HG03354 (cell line): Measurements from ENCODE around the gene ABCB11.

Experiments
- ATAC-seq: cut with Tn5 transposase; IDR thresholded peaks from one replicate; pipeline ENCODE4 v1.9.1; 2021; ENCODE audit warnings: mild to moderate bottlenecking; ENCODE audit not compliant: unreplicated experiment, poor library complexity, severe bottlenecking

ABCB11 gene

DNA sequence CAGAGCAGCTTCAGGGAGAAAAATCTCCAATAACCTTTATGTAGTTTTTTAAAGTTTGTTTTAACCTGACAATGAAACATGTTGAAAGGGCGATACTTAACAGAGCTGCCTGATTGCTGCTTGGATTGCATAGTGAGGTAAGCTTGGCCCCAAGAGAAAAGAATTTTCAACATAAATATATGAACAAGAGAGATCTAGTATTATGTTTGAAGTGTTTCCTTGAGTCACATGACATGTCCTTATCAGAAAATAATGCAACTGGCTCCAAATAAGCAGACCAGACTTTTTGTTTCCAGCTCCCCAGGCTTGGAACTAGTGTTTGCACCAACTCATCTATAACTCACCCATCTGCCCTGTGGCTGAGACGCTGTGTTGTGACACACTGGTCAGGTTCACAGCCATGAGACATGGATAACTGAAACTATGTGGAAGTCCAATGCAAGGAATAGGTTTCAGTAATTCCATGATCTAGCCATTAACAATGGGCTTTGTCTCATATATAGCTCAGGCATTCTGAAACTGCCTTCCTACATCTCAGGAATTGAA lies 44.7 kb downstream of the ABCB11 start:
- ATAC-seq, result no peak

DNA sequence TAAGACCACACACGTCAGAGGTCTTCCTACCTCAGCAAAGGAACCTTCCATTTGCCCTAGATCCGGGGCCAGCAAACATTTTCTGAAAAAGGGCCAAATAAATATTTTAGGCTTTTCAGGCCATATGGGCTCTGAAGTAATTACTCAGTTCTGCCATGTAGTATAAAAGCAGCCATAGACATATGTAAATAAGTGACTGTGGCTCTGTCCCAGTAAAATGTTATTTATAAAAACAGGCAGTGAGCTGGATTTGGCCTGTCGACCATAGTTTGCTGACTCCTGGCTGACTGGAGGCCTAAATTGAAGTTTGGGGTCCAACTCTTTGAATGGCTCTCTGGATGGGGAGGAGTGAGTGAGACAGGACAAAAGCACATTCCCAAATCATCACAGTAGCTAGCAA lies 49.5 kb downstream of the ABCB11 start:
- no peak for ATAC-seq

DNA sequence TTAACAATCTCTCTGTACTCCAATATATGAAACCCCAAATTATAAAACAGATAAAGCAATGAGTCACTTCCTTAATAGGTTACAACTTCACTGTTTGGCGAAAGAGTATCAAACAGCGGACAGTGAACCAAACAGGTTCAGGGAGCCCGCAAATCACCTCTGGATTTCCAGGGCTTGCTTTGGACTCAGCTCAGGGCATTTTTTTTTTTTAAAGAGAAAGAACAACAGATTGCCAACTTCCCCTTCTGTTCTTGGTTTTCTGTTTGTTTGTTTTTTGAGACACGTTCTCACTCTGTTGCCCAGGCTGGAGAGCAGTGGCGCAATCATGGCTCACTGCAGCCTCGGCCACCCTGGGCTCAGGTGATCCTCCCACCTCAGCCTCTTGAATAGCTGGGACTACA lies 52.7 kb downstream of the ABCB11 start:
- ATAC-seq, result no peak

DNA sequence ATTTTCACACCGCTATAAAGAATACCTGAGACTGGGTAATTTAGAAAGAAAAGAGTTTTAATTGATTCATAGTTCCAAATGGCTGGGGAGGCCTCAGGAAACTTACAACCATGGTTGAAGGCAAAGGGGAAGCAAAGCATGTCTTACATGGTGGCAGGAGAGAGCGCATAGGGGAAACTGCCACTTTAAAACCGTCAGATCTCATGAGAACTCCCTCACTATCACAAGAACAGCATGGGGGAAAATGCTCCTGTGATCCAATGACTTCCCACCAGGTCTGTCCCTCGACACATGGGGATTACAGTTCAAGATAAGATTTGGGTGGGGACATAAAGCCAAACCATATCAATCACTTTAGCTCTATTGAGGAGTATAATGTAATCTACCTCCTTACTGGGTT lies 53.5 kb downstream of the ABCB11 start:
- no peak for ATAC-seq

DNA sequence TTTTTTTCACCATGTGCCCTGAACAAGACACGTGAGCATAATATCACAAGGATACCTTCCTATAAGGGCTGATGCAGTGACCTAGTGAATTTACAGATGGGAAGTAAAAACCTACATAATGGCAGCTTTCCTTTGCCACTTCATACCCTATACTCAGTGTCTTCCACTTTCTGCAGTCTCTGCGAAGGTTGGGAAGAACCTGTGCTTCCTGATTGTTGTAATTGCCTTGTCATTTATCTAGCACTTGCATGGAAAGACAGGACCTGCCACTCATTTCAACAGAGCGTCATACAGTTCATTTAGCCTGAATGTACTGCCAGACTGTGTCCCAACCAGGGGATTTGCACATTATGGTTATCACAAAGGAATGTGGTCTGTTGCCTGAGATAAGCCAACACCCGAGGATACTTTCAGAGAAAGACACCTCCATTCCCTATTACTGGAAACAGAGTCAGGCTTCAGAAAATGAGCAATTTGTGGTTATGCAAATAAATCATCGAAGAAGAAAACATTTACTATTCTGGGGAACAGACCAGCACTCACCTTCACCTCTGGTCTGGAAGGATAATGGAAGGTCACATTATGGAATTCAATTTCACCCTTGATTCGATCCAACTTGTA lies 55.0 kb downstream of the ABCB11 start:
- ATAC-seq, result no peak

DNA sequence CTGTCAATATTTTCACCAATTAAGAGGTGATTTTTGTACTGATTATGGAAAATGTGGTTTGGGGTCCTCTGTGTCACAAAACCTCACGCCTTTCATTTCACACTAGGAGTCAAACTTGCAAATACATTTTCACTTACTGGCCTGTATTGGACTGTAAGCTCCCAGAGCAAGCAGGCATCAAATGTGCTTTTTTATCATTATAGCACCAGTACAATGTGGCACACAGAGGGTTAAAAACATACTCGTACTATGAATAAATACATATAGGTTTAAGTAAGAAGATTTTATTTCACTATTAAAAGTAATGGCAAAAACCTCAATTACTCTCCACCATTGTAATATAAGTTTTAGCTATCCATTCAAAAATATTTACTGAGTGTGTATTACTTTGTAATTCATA lies 56.7 kb downstream of the ABCB11 start:
- ATAC-seq, result no peak

DNA sequence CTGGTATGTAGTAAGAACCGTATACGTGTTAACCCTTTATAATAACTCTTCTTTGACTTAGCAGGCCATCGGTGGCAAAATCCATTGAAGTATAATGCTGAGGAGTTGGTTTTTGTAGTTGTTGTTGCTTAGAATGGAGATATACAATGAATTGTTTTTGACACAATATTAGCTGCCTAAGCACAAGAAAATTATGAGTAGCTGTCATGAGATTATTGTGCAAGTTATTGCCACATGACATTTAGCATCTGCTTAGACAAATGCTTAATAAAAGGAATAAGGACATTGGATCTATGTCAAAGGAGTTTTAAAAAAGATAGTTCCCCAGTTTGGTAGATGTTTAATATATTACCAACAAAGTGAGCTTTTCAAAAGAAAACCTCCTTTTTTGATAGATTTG lies 59.9 kb downstream of the ABCB11 start:
- ATAC-seq, result no peak

DNA sequence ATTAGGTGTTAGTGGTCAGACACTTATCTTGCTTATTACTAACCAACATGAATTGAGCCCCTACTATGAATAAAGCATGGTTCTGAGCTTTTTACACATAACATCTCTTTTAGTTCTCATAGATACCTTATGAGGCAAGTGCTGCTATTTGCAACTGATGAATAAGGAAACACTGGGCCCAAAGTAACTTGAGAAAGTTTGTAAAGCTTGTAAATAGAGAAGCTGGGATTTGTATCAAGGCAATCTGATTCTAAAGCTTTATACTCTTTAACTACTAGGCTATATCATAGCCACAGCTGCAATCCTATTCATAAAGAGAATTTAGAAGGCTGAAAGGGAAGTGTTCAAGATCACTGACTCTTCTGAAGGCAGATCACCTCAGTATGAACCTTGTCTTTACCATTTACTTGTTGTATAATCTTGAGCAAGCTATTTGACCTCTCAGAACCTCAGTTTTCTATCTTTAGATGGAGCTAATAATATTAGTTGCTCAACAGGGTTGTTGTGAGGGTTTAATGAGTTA lies 60.4 kb downstream of the ABCB11 start:
- ATAC-seq, result no peak

DNA sequence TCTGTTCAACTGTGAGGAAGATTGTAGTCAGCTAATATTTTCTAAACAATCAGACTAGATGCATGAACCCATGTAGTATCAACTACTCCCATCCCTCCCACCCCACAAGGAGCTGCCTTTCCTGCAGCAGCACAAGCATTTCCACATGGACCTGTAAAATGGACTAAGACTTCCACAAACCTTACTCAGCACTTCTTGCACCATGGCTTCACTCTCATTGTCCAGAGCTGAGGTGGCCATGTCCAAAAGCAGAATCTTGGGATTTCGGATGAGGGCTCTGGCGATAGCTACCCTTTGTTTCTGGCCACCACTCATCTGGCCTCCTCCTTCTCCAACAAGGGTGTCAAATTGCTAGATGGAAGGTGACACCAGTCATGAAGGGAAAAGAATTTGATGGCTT lies 61.3 kb downstream of the ABCB11 start:
- ATAC-seq, result no peak

DNA sequence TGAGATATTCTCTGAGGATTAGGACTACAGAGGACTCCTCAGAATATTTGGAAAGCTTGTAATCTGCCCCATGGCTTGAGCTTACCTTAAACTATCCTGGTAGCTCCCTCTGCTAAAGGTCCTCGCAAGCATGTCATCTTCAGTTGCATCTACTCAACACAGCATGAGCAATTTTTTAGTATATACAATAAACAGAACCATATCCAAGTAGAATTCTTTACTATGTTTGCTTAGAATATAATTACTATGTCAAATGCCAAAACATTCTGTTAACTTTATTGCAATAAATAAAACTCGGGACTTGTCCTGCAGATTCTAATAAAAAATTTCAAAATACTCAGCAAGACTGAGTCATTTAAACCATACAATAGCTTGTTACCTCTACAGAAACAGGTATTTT lies 62.8 kb downstream of the ABCB11 start:
- ATAC-seq, result no peak

DNA sequence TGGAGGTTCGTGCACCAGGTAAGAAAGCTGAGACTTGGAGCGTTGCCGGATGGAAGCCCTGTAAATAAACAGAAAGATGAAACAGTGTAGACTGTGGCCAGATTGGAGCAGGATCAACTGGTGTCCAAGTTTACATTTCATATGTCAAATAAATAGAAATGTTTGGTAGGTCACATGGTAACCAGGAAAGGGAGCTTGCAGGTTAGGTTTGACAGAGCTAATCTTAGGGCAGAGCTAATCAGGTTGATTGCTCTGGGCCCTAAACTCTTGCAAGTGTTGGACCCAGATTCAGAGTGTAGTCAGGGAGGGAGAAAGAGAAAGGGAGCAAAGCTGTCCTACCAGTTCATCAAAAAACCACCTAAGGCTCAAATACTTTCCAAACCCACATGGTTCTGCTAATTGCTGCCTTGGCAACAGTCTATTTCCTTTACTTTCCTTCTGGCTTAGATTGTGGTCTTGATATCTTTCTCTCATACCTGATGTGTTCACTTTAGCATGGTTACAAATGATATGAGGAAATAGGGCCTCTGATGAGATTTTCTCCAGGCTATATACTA lies 66.8 kb downstream of the ABCB11 start:
- ATAC-seq, result no peak

DNA sequence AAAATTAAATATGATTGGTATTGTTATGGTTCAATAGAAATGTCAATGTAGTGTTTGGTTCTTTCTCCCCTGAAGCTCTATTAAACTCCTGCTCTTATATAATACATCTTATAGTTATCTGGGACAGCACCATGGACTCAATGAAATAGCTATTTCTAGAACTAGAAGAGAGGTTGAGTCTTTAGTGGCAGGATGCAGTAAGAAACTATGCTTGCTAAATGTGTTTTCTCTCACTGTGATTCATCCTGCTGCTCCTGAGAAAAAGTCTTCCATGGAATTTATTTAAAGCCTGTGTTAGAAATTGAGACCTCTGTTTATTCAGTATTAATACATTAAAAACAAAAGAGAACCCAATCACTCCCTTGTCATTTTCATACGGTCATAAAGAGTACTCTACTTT lies 68.5 kb downstream of the ABCB11 start:
- ATAC-seq, result no peak

DNA sequence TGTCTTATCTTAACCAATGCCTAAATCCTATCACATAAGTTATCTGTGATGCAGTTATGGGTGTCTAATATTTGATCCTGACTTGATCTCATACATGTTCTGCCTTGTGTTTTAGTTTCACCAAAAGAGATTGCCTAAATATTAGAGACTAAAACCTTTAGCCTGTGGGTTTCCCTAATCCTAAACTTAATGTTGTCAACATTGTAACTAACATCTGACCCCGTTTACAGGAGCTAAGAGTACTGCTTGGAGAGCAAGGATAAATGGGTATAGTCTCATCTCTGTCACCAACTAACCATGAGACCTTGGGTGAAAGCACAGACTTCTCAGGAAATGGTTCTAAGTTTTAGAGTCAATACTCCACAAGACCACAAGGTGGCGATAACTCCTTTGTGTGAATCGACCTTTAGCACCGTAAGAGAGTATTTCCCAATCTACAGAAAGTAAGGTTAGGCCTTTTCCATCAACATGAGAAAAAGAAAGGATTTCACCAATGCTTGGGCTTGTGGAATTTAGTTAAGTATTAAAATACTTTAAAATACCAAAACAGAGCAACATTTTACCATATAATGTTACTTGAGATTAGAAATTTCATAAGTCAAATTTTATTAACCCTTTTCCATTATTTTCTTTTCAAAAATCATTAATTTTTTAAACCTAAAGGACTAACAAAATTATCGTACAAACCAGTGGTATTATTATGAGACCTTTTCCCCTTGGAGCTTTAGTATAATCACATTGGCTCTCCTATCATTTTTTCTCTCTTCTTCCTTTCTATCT lies 69.5 kb downstream of the ABCB11 start:
- peak; percentile 88 for ATAC-seq

DNA sequence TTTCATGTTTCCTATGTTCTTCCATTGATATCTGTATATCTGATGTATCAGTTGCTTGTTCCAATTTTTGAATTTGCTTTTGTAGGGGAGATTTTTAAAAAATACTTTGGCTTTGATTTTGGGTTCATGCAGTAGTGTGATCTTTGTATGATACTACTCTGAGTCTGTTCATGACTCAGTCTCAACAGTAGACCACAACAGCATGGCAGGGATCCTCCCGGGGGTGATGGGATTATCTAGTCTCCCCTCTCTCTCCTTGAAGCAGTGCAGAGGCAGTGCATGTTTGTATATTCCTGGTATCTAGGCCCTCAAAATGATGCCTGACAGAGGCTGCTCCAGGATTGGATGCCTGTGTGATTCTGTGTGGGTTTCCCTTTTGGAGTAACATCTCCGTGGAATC lies 74.7 kb downstream of the ABCB11 start:
- ATAC-seq, result no peak

DNA sequence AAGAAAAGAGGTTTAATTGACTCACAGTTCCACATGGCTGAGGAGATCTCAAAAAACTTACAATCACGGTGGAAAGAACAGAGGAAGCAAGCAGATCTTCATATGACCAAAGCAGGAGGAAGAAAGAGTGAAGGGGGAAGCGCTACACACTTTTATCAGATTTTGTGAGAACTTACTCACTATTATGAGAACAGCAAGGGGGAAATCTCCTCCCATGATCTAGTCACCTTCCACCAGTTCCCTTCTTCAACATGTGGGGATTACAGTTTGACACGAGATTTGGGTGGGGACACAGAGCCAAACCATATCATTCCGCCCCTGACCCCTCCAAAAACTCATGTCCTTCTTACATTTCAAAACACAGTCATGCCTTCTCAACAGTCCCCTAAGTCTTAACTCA lies 75.8 kb downstream of the ABCB11 start:
- no peak for ATAC-seq

DNA sequence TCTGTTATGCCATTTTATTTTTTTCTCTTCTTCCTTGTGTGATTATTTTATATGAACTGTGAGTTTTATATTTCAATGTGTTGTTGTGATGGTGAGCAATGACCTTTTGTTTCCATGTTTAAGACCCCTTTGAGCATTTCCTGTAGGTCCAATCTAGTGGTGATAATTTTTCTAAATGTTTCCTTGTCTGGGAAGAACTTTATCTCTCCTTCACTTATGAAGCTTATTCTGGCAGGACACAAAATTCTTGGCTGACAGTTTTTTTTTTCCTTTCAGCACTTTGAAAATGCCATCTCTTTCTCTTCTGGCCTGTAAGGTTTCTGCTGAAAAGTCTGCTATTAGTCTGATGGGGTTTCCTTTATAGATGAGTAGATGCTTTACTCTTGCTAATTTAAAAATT lies 76.9 kb downstream of the ABCB11 start:
- no peak for ATAC-seq

DNA sequence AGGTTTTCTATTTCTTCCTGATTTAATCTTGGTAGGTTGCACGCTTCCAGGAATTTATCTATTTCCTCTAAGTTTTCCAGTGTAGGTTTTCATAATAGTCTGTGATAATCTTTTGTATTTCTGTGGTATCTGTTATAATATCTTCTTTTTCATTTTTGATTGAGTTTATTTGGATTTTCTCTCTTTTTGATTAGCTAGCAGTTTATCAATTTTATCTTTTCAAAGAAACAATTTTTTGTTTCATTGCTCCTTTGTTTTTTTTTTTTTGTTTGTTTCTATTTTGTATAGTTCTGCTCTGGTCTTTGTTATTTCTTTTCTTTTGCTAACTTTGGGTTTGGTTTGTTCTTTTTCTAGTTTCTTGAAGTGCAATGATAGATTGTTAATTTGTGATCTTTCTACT lies 78.7 kb downstream of the ABCB11 start:
- ATAC-seq, result no peak

DNA sequence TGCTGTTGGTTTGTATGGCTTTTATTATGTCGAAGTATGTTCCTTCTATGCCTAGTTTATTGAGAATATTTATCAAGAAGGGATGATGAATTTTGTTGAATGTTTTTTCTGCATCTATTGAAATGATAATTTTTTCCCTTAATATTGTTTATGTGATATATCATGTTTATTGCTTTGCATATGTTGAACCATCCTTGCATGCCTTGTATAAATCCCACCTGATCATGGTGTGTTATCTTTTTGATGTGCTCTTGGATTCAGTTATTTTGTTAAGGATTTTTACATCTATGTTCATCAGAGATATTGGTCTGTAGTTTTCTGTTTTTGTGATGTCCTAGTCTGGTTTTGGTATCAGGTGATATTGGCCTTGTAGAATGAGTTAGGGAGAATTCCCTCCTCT lies 79.3 kb downstream of the ABCB11 start:
- no peak for ATAC-seq

DNA sequence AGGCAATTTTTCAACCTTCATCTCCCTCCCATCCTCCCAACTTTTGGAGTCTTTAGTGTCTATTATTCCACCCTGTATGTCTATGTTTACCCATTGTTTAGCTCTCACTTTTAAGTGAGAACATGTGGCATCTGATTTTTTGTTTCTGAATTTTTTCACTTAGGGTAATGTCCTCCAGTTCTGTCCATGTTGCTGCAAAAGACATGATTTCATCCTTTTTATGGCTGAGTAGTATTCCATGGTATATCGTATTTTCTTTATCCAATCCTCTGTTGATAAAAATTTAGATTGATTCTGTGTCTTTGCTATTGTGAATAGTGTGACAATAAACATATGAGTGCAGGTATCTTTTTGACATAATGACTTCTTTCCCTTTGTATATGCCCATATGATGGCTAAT lies 81.8 kb downstream of the ABCB11 start:
- ATAC-seq, result no peak

DNA sequence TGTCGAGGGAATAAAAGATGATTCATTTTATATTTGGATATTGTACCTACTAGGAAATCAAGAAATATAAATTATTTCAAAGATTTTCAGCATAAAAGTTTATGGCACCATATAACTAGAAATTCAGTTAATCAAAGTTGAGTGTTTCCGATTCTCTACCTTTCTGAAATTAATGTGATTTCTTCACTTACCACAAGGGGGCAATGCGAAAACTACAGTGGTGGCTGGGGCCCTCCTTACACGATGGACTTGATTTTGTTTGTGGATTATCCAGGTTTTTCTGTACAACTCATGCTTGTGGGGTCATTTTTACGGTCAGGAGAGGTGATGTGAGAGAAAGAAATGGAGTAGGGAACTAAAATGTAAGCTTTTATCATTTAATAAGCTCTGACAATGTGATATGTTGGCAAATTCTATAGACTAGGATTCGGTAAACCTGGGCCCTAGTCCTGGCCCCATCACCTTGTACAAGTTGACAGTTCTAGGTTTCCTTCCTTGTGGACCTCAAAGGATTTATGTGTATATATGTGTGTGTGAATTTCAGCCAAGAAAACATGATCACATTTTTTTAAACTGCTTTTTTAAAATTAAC lies 82.4 kb downstream of the ABCB11 start:
- ATAC-seq, result peak; percentile 72

DNA sequence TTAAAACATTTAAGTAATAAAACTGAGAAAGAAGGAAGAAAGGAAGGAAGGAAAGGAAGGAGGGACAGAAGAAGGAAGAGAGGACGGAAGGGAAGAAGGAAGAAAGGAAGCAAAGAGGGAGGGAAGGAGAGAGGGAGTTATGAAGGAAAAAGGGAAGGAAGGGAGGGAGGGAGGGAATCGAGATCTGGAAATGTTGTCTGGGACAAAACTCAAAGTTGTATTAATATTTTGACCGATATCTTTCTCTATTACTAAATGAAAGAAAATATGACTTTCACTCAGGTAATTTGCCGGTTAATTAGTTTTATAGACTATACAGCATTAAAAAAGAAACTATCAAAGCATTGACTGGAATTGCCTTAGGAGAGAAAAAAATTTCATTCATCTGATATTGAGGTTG lies 85.6 kb downstream of the ABCB11 start:
- ATAC-seq, result no peak
